WTC11 (cell line): ENCODE results near the gene C1orf167. TPM values are rescaled to one million over a fixed set of nuclear protein-coding genes. Genes with fewer than 3 reads are reported as not detected.

Source experiments
- ATAC-seq: fragments of 200-7000 bp; cut with Tn5 transposase; 2 replicates; pipeline ENCODE4 v1.10.0; 2021; ENCODE audit warnings: mild to moderate bottlenecking, moderate library complexity
- CTCF ChIA-PET: fragments of 300-600 bp; sonication (Branson Sonifier 250); formaldehyde crosslinking; loops from one replicate; lab custom pipeline; 2021; ENCODE audit warnings: antibody characterized with exemption; lab: Charles Lee
- POLR2A ChIA-PET: fragments of 350-600 bp; sonication (Branson Sonifier 250); formaldehyde crosslinking; loops from one replicate; lab custom pipeline; 2021; ENCODE audit warnings: antibody characterized with exemption; lab: Charles Lee
- DNase-seq: peaks from one replicate; pipeline ENCODE4 v3.0.0; 2021; ENCODE audit warnings: low spot score
- H3K27ac Mint-ChIP-seq: 2 replicates; pipeline ENCODE4 v1.8.0; 2021; ENCODE audit warnings: mixed read lengths
- H3K27me3 Mint-ChIP-seq: 2 replicates; pipeline ENCODE4 v1.8.0; 2021; ENCODE audit warnings: low read depth, mild to moderate bottlenecking, moderate library complexity, mixed read lengths
- H3K36me3 Mint-ChIP-seq: 2 replicates; pipeline ENCODE4 v1.8.0; 2021; ENCODE audit warnings: mixed read lengths
- H3K4me1 Mint-ChIP-seq: 2 replicates; pipeline ENCODE4 v1.8.0; 2022; ENCODE audit warnings: mixed read lengths
- H3K4me3 Mint-ChIP-seq: 2 replicates; pipeline ENCODE4 v1.8.0; 2021; ENCODE audit warnings: mild to moderate bottlenecking, moderate library complexity, mixed read lengths
- H3K9me3 Mint-ChIP-seq: 2 replicates; pipeline ENCODE4 v1.8.0; 2021; ENCODE audit warnings: mixed read lengths
- AFF4 ChIP-seq: sonication (generic); formaldehyde crosslinking; IDR thresholded peaks from 2 replicates; pipeline ENCODE4 v1.8.1; 2023; ENCODE audit warnings: mild to moderate bottlenecking, missing genetic modification reagents, borderline replicate concordance
- AR ChIP-seq: fragments of 250-450 bp; sonication (Bioruptor Pico); IDR thresholded peaks from 2 replicates; pipeline ENCODE4 v1.9.0; 2021; ENCODE audit warnings: mild to moderate bottlenecking
- ATF2 ChIP-seq: sonication (generic); formaldehyde crosslinking; IDR thresholded peaks from 2 replicates; pipeline ENCODE4 v1.8.1; 2022; ENCODE audit warnings: low read depth, missing genetic modification reagents, borderline replicate concordance
- E2F5 ChIP-seq: sonication (generic); formaldehyde crosslinking; IDR thresholded peaks from 2 replicates; pipeline ENCODE4 v1.8.1; 2022; ENCODE audit warnings: mild to moderate bottlenecking, moderate library complexity, missing genetic modification reagents
- EMX1 ChIP-seq: fragments of 250-450 bp; sonication (Bioruptor Pico); IDR thresholded peaks from 2 replicates; pipeline ENCODE4 v1.8.0; 2021; ENCODE audit warnings: mild to moderate bottlenecking
- ESRRA ChIP-seq: sonication (generic); formaldehyde crosslinking; IDR thresholded peaks from 2 replicates; pipeline ENCODE4 v1.8.1; 2022; ENCODE audit warnings: mild to moderate bottlenecking, missing genetic modification reagents, borderline replicate concordance
- ETV6 ChIP-seq: sonication (generic); formaldehyde crosslinking; IDR thresholded peaks from 2 replicates; pipeline ENCODE4 v1.8.1; 2022; ENCODE audit warnings: mild to moderate bottlenecking, missing genetic modification reagents
- FOXJ3 ChIP-seq: sonication (generic); formaldehyde crosslinking; IDR thresholded peaks from 2 replicates; pipeline ENCODE4 v1.9.0; 2021; ENCODE audit warnings: missing genetic modification reagents, mild to moderate bottlenecking, borderline replicate concordance
- JAZF1 ChIP-seq: fragments of 250-450 bp; sonication (Bioruptor Pico); IDR thresholded peaks from 2 replicates; pipeline ENCODE4 v1.9.0; 2021; ENCODE audit warnings: moderate library complexity, mild to moderate bottlenecking, inconsistent platforms
- SOX15 ChIP-seq: fragments of 250-450 bp; sonication (Bioruptor Pico); IDR thresholded peaks from 2 replicates; pipeline ENCODE4 v1.9.0; 2021; ENCODE audit warnings: mild to moderate bottlenecking
- ZMAT4 ChIP-seq: fragments of 250-450 bp; sonication (Bioruptor Pico); IDR thresholded peaks from 2 replicates; pipeline ENCODE4 v1.9.0; 2021; ENCODE audit warnings: mild to moderate bottlenecking
- ZNF396 ChIP-seq: fragments of 250-450 bp; sonication (Bioruptor Pico); IDR thresholded peaks from 2 replicates; pipeline ENCODE4 v1.8.0; 2021; ENCODE audit warnings: mild to moderate bottlenecking, moderate library complexity, borderline replicate concordance
- total RNA-seq: library from RNA; stranded (reverse); gene quantifications from 3 replicates; pipeline ENCODE4 v1.2.3, GENCODE V29; 2021
- TF ChIP-seq, protein P1 (sequence below): sonication (generic); formaldehyde crosslinking; IDR thresholded peaks from 2 replicates; pipeline ENCODE4 v1.8.1; 2023; ENCODE audit warnings: mild to moderate bottlenecking, missing genetic modification reagents
- TF ChIP-seq, protein P2 (sequence below): sonication (generic); formaldehyde crosslinking; IDR thresholded peaks from 2 replicates; pipeline ENCODE4 v1.8.0; 2022; ENCODE audit warnings: mild to moderate bottlenecking, missing genetic modification reagents

The C1orf167 gene
- total RNA-seq, 1 experiment from 2014 or later = 1.2 TPM

GRCh38 chr1:11831945-11832725, 70.1 kb downstream of the C1orf167 start:
- no peak for DNase-seq
- Mint-ChIP-seq H3K4me3 (no peak overlapping the region), H3K36me3 (peaks cover 69% of the 10 kb centered on the region), H3K9me3 (no peaks in the 10 kb centered on the region), H3K27me3 (no peaks in the 10 kb centered on the region), H3K27ac (no peak overlapping the region)
- POLR2A ChIA-PET = no interaction called here
- no peak for ATAC-seq
- no peak for TF ChIP-seq ATF2 (CRISPR knock-in tag)
- TF ChIP-seq, protein P1, sequence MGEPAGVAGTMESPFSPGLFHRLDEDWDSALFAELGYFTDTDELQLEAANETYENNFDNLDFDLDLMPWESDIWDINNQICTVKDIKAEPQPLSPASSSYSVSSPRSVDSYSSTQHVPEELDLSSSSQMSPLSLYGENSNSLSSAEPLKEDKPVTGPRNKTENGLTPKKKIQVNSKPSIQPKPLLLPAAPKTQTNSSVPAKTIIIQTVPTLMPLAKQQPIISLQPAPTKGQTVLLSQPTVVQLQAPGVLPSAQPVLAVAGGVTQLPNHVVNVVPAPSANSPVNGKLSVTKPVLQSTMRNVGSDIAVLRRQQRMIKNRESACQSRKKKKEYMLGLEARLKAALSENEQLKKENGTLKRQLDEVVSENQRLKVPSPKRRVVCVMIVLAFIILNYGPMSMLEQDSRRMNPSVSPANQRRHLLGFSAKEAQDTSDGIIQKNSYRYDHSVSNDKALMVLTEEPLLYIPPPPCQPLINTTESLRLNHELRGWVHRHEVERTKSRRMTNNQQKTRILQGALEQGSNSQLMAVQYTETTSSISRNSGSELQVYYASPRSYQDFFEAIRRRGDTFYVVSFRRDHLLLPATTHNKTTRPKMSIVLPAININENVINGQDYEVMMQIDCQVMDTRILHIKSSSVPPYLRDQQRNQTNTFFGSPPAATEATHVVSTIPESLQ (CRISPR knock-in tag) = no peak
- TF ChIP-seq AFF4 (CRISPR knock-in tag) = no peak
- no peak for TF ChIP-seq JAZF1 (CRISPR knock-in tag)
- TF ChIP-seq AR = no peak
- TF ChIP-seq, protein P2, sequence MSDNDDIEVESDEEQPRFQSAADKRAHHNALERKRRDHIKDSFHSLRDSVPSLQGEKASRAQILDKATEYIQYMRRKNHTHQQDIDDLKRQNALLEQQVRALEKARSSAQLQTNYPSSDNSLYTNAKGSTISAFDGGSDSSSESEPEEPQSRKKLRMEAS (CRISPR knock-in tag) = no peak
- no peak for TF ChIP-seq ZNF396
- TF ChIP-seq ZMAT4 (CRISPR knock-in tag) = no peak
- no peak for TF ChIP-seq ETV6 (CRISPR knock-in tag)
- TF ChIP-seq, all 79 proteins: peak for 0
- CTCF ChIA-PET = interaction anchor here (1.4 kb wide), 2 partner anchors 47 to 135 kb away, joined by 3 to 7 read pairs; no protein-coding TSS in a partner anchor
- no peaks in the 10 kb centered on the region for H3K4me1 Mint-ChIP-seq

DNA sequence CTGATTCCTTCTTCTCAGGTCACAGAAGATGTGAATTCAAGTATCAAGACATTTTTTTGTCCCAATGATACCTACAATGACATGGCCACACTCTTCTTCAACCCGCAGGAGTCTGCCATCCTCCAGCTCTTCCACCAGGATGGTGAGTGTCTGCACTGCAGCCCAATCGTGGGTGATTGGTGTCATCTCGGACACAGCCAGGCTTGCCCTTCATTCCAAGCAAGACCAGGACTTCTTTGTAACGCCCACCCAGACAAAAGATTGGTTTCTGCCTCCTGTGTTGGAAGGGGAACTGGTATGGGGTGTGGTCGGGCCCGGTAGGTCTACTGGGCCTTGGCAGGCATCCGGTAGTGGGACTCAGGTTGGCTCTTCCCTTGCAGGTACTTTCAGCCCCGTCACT, 71.5 kb downstream of the C1orf167 start:
- no peaks in the 10 kb centered on the region for H3K4me1 Mint-ChIP-seq
- H3K4me3 Mint-ChIP-seq = no peak overlapping the region
- no peaks in the 10 kb centered on the region for H3K27me3 Mint-ChIP-seq
- ATAC-seq (no peak), DNase-seq (no peak)
- H3K27ac Mint-ChIP-seq = no peak overlapping the region
- TF ChIP-seq FOXJ3 (CRISPR knock-in tag) = no peak
- no peak for TF ChIP-seq ATF2 (CRISPR knock-in tag)
- no peak for TF ChIP-seq EMX1
- no peak for TF ChIP-seq SOX15 (CRISPR knock-in tag)
- no peak for TF ChIP-seq E2F5 (CRISPR knock-in tag)
- TF ChIP-seq, protein P2 (CRISPR knock-in tag) = no peak
- no peak for TF ChIP-seq ESRRA (CRISPR knock-in tag)
- CTCF ChIA-PET = no interaction called here
- no peaks in the 10 kb centered on the region for H3K9me3 Mint-ChIP-seq
- POLR2A ChIA-PET = no interaction called here
- H3K36me3 Mint-ChIP-seq = peaks cover 65% of the 10 kb centered on the region
